ACHN (cell line): ENCODE results near the gene LIN37.
"Not testable (repeated sequence)": the region's sequence is repeated elsewhere in the genome, so short reads cannot be mapped to it uniquely, and the experiment has no call there.

ENCODE experiments used
- DNase-seq: peaks from one replicate; pipeline ENCODE4 v3.0.0-alpha.2; 2015
- in situ Hi-C: cut with HindIII; loops from 2 replicates; pipeline ENCODE4 v1.10.0; 2017; ENCODE audit warnings: low sequenced_read_pairs, low pct_ligation_motif_present, low pct_unique_long_range_greater_than_20kb

LIN37 gene

DNA sequence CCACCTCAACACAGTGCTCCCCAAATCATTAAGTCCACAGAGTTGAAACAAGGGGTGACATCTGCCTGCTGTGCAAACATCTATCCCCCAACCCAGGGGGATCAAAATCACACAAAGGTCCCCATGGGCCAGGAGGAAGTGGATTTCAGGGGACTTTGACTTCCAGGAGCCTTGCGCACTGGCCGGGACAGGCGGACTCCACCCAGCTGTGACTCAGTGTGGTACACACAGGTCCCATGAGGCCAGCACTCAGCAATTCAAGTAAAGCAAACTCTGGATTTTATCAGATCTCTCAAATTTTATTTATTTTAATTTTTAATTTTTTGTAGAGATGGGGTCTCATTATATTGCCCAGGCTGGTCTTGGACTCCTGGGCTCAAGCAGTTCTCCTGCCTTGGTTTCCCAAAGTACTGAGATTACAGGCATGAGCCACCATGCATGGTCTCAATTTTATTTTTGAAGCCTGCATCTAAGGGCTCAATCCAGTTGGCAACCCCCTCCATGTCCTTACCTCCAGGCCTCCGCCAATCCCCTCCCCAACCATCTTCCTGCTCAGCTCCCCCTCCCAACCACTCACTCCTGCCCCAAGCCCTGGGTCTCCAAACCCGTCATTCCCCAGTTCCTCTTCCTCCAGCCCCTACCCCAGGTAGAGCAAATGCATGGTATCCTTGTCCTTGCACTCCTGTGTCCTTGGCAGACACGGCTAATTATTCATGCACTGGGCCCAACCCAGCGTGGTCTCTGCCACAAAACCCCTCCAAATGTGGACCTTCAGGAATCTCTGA lies 45.2 kb downstream of the LIN37 start:
- in situ Hi-C loops: no loop called here
- no peak for DNase-seq

DNA sequence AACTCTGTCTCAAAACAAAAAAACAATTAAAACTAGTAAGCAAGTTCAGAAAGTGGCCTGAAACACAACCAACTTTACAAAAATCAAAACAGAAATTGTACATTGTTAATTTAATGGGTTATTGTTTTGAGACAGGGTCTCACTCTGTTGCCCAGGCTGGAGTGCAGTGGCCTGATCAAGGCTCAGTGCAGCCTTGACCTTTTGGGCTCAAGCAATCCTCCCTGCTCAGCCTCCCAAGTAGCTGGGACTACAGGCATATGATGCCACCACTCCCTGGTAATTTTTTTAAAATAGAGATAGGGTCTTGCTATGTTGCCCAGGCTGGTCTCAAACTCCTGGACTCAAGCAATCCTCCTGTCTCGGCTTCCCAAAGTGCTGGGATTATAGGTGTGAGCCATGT lies 47.2 kb downstream of the LIN37 start:
- in situ Hi-C loops, DNase-seq: not testable (repeated sequence)

DNA sequence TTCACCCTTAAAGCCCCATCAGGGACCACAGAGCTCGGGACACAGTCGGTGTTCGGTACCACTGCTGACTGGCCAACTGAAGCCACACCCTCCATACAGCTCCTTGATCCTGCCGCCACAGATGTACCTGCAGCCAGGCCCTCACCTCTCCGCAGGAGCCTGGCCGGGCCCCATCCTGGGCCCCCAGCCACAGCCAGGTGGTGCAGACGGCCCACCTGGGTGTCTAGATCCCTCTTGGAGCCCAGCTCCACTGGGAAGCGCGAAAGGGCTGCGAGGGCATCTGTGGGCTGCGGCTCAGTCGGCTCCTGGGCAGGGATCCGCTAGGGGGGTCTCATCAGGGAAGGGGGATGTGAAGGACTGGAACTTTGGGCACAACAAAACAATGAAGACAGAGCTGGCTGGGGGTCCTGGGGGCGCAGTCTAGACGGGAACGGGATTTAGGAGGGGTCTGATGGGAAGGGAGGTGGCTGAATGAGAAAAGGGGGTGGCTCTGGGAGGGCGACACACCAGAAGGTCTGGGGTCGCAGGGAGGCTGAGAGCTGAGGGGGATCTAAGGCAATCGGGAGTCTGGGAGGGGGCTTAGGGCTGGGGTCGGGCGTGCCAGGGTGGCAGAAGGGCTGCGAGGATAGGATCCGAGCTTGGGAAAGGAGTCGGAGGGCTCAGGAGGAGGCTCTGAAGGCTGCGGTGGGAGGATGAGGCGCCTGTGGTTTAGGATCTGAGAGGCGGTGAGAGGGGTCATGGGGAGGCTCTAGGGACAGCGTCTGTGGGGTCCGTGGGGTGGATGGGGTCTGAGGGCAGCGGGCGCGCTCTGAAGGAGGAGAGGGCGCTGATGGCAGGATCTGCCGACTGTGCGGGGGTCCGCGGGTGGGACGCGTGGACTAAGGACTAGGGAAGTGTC lies 48.5 kb downstream of the LIN37 start:
- in situ Hi-C loops: no loop called here
- DNase-seq: no peak

DNA sequence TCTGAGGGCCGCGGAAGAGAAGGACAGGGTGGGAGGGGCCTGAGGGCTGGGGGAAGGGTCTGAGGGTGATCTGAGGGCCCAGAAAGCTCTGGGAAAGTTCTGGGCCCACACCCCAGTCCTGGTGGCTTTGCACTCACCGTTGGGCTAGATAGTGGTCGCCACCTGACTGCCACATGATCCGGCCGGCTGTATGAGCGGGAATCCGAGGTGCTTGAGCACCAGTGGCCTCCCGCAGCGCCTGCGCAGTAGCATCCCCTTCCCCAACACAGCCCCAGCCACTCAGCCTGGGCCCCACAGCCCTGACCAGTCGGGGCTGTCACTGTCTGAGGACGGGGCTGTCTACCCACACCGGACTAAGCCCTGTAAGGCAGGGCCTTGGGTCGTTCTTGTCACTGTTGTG lies 49.3 kb downstream of the LIN37 start:
- in situ Hi-C loops: no loop called here
- no peak for DNase-seq

DNA sequence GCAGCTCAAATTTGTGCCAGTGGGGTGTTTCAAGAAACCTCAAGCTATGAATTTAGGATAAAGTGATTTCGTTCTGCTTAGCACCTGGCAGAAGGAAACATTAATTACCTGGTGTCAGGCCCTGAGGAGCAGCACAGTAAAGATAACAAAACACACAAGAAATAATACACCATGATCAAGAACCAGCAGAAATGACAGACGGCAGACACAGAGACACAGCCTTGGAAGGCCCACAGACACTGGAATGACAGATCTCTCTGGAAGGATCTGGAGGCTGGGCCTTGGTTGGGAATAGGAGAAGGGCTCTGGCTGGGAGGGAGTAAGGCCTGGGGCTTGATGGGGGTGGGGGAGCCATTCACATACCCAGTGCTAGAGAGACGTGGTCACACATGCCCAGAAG lies 53.5 kb downstream of the LIN37 start:
- DNase-seq: no peak
- in situ Hi-C loops: no loop called here
